HEK293 (cell line): ENCODE data around the gene CHRNA4.

Experiments
- MYNN ChIP-seq: fragments of 450-650 bp; formaldehyde crosslinking; IDR thresholded peaks from 2 replicates; pipeline ENCODE4 v1.5.1; 2016; ENCODE audit warnings: missing biosample characterization, missing genetic modification characterization, borderline replicate concordance
- ZNF341 ChIP-seq: fragments of 450-650 bp; formaldehyde crosslinking; IDR thresholded peaks from 2 replicates; pipeline ENCODE4; 2016; ENCODE audit warnings: low read depth, missing biosample characterization, missing genetic modification characterization

DNA sequence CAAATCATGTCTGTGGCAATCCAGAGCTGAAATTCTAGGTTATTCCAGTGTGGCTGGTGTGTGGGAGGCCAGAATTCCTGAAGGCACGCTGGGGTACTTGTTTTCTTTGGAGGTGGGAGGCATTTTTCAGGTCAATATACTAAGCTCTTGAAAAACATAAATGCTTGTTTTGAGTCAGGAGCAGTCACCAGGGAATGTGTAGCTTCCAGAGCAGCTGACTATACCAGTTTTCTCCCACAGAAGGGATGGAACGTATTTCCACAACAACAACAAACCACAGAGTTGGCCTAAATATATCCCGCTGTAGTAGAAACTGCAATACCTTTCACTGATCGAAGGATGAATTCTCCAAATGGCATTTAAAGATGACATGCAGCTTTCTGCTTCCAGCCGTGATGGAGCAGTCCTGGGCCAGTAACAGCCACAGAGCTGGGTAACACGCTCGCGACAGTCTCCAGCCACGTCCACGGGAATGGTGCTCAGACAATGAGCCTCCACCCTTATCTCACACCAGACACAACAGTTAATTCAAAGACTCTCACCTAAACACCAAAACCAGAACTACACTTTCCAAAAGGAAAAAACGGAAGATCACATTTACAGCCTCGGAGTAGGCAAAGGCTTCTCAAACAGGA, 23.2 kb downstream of the CHRNA4 start:
- TF ChIP-seq ZNF341 (tag by site-specific recombination) (no peak), MYNN (tag by site-specific recombination) (no peak)
